NK-92 (cell line): ENCODE data around the gene PSMB9.

Source experiments
- DNase-seq: peaks from one replicate; lab custom pipeline; 2025; ENCODE audit not compliant: unreplicated experiment; lab: John Stamatoyannopoulos, UW

Gene PSMB9

GRCh38 chr6:32895006-32895345 is 41.0 kb downstream of the PSMB9 start:
- no peak for DNase-seq

GRCh38 chr6:32903952-32904351 is 50.0 kb downstream of the PSMB9 start:
- DNase-seq: no peak

- DNase-seq: no peak
Measured at GRCh38 chr6:32905078-32905477, 51.1 kb downstream of the PSMB9 start.

GRCh38 chr6:32906539-32906938 is 52.5 kb downstream of the PSMB9 start:
- no peak for DNase-seq

GRCh38 chr6:32908897-32909296 is 54.9 kb downstream of the PSMB9 start:
- no peak for DNase-seq
